GOT3 (cell line): Measurements from ENCODE around the gene IL32.
A peak's percentile ranks its signal among the peaks of the same experiment; 100 is the strongest.
"Not testable (repeated sequence)": the region's sequence is repeated elsewhere in the genome, so short reads cannot be mapped to it uniquely, and the experiment has no call there.

Experiments used
- DNase-seq: peaks from one replicate; lab custom pipeline; 2025; ENCODE audit warnings: mixed read lengths; lab: John Stamatoyannopoulos, UW

Gene IL32

DNA sequence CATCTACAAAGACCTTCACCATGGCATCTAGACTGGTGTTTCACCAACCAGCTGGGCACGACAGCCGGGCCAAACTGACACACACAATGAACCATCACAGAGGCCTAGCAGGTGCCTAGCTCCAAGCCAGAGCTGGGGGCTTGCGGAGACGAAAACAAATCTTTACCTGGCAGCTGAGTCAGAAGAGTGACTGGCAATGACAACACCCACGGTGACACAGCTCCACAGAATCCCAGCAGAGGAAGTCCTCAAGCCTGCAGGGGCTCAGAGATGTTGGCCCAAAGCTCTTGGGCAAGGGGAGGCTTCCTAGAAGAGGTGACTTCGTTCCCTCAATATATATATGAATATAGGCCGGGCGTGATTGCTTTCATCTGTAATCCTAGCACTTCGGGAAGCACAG lies 13.9 kb upstream of the IL32 start:
- no peak for DNase-seq

DNA sequence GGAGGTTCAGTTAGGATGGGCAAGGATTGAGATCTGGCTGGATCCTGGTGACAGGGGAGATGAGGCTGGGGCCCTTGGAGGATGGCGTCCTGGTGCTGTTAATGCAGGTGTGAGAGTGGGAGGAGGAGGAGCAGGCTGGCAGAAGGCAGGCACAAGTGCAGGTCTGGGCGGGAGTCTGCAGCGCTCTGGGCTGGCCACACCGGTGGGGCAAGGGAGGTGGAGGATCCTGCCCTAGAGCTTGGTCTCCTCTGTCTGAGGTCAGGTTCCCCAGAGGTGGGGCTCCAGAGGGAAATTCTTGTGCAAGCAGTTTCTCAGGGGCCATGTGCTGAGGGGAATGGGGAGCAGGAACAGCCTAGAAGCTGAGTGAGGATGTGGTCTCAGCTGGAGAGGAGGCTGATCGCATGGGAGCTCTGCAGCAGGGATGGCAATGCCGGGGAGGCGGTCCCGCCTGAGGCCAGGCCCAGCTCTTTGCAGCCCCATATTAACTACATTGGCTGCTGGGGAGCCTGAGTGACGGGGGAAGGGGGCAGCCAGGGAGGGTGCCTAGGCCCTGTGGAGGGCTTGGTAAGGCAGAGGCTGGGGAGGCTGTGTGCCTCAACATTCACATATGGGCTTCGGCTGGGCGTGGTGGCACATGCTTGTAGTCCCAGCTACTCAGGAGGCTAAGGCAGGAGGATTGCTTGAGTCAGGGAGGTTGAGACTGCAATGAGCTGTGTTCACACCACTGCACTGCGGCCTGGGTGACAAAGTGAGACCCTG lies 12.7 kb upstream of the IL32 start:
- not testable (repeated sequence) for DNase-seq

GRCh38 chr16:3053330-3053710 lies 12.1 kb upstream of the IL32 start:
- DNase-seq, result not testable (repeated sequence)

GRCh38 chr16:3054965-3055733 lies 10.3 kb upstream of the IL32 start:
- no peak for DNase-seq

- not testable (repeated sequence) for DNase-seq
Measured at GRCh38 chr16:3055734-3056115, 9.7 kb upstream of the IL32 start.

- DNase-seq, result no peak
Measured at GRCh38 chr16:3056336-3057180, 8.9 kb upstream of the IL32 start.

DNA sequence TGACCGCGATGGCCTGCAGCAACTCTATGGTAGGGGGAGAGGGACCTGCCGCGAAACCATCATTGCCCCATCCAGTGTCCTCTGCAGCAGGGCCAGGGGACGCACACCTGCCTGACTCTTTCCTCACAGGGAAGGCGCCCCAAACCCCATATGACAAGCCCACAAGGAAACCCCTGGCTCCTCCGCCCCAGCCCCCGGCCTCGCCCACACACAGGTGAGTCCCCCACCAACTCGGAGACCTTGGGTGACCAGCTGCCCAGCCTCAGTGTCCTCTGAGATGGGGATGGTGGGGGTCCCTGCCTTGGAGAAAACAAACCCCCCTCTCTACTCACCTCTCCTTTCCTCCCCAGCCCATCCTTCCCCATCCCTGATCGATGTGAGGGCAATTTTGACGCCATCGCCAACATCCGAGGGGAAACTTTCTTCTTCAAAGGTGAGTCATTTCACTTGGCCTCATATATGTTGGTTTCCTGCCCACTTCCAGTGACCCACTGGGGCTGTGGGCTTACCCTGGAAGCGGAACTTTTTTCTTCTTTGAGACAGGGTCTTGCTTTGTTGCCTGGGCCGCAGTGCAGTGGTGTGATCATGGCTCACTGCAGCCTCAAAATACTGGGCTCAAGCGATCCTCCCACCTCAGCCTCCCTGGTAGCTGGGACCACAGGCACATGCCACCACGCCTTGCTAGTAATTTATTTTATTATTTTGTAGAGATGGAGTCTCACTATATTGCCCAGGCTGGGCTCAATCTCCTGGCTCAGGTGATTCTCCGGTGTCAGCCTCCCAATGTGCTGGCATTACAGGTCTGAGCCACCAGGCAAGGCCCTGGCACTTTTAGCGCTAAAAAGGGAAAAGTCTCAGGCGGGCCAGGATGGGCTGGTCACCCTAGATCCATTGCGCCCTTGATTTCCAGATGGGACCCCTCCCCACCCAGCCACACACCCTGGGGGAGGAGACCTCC lies 8.0 kb upstream of the IL32 start:
- DNase-seq, result no peak

DNA sequence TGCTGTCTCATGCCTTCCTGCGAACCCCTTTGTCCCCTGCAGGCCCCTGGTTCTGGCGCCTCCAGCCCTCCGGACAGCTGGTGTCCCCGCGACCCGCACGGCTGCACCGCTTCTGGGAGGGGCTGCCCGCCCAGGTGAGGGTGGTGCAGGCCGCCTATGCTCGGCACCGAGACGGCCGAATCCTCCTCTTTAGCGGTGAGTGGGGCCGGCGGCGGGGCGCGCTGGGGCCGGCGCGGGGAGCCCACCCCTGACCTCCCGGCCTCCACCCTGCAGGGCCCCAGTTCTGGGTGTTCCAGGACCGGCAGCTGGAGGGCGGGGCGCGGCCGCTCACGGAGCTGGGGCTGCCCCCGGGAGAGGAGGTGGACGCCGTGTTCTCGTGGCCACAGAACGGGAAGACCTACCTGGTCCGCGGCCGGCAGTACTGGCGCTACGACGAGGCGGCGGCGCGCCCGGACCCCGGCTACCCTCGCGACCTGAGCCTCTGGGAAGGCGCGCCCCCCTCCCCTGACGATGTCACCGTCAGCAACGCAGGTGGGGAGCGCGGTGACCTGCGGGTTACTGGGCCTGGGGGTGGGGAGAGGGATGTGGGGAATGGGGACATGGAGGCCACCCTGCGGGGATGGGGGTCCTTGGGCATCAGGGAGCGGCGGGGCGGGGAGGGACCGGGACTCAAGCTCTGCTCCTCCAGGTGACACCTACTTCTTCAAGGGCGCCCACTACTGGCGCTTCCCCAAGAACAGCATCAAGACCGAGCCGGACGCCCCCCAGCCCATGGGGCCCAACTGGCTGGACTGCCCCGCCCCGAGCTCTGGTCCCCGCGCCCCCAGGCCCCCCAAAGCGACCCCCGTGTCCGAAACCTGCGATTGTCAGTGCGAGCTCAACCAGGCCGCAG lies 7.1 kb upstream of the IL32 start:
- DNase-seq, result no peak

DNA sequence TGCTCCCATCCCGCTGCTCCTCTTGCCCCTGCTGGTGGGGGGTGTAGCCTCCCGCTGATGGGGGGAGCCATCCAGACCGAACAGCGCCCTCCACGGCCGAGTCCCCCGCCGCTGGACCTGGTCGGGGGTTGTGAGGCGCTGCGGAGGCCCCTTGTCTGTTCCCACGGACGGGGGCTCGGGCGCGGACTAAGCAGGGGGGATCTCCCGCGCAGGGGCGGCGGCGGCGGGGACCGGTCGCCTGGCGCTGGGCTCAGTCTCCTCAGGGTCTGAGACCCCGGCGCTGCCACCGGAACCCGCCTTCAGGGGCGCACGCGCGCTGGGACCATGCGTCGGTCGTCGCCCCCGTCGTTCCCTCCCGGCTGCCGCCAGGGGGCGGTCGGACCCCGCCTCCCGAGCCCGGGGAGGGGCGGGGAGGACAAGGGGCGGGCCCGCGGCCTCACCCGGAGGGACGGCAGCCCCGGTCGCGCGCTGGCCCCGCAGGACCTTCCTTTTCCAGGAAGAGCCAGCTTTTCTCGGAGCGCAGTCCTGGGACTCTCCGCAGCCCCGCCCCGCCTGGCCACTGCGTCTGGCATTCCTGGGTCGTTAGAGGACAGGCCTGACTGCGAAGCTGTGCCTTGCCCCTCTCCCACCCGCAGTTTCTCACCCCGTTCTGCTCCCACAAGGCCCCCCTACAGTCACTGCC lies 6.3 kb upstream of the IL32 start:
- DNase-seq, result peak; percentile 50

DNA sequence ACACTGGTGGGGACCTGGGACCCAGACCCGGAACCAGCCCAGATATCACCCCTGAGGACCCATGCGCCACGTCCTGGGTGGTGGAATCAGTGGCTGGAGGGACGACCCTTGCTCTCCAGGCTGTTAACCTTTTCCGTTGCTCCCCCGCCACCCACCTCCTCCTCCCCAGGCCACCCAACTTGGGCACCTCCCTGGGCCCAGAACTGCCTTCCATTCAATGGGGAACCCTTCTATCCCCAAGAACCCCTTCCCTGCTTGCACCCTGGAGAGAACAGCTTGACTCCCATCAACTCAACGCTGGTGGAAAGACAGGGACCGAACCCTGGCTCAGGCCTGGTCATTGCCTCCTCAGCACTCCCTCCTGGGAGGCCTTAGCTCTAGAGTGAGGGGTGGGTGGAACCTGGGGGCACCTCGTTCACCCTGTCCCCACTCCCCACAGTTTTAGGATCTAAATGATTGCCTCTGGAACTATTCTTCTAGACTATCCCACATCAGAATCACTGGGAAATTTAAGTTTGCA lies 5.7 kb upstream of the IL32 start:
- no peak for DNase-seq

DNA sequence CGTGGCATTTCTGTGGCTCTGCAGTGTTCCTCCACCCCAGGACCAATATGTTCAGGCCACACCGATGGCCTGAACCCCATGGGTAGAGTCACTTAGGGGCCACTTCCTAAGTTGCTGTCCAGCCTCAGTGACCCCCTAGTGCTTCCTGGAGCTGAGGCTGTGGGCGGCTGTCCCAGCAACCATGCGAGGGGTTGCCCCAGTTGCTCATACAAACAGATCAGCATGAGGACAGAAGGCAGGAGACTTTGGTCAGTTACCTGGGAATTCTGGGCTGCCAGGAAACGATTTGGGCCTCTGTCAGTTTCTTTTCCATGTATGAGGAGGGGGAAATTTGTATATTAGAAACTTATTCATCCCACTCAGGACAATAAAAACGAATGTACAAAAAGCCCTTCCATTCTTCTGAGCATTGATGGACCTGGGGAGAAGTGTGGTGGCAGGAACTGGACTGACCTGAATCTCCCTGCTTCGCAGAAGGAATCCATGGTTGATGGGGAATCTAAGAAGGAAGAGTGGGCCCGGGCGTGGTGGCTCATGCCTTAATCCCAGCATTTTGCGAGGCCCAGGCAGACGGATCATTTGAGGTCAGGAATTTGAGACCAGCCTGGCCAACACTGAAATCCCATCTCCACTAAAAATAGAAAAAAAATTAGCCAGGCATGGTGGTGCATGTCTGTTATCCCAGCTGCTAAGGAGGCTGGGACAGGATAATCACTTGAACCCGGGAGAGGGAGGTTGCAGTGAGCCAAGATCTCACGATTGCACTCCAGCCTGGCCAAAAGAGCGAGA lies 4.9 kb upstream of the IL32 start:
- DNase-seq, result no peak

GRCh38 chr16:3062553-3062952 lies 2.9 kb upstream of the IL32 start:
- DNase-seq, result no peak

- DNase-seq, result no peak
Measured at GRCh38 chr16:3063625-3064386, 1.6 kb upstream of the IL32 start.

DNA sequence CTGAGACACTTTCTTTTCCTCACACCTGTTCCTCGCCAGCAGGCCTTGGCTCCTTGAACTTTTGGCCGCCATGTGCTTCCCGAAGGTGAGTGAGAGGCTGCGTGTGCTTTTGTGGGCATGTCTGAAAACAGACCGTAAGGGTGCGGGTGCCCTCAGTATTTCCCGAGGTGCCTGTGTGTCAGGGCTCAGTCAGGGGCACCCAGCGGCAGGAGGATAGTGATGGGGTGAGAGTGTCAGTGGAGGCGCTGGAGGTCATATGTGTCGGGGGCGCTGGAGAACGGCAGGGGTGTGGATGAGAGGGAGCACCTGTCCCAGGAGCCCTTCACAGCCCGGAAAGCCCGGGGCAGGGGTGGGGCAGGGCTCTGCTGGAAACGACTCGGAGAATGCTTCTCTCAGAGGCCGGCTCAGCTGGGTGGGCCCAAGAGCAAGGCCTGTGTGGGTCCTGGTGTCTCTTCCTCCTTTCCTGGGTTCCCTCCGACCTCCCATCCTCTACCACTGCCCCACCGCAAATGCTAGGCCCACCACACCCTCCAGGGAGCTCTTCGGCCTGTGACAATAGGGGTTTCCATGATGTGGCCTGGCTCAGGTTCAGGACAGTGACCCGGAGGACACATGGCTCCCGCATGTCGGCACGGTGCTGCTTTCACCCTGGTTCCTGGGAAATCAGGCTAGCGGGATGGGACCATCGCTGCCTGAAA lies 451 bp downstream of the IL32 start:
- DNase-seq, result no peak

- no peak for DNase-seq
Measured at GRCh38 chr16:3066440-3066748, 954 bp downstream of the IL32 start.

- DNase-seq, result no peak
Measured at GRCh38 chr16:3068487-3068886, 3.0 kb downstream of the IL32 start.

GRCh38 chr16:3069146-3069545 lies 3.7 kb downstream of the IL32 start:
- not testable (repeated sequence) for DNase-seq
